ENCODE results near the gene FLT3.
"Not testable (repeated sequence)": the region's sequence is repeated elsewhere in the genome, so short reads cannot be mapped to it uniquely, and the experiment has no call there.

FLT3 gene

DNA sequence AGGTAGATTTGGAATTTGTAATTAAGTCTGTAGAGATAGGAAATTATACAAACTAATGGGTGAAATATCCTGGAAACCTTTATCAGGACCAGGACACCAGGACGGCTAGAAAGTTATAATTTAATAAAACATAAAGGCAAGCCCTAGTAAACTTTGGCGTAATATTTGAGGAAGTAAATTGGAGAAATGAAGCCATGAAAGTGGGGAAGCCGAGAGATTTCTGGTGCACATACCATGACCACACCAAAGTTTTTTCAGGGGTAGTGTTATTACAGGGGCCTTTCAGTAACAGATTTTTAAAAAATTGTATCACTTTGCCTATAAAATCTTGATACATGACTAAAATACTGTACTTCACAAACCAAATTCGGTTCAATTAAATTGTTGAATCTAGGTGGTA is 57.2 kb downstream of the FLT3 start:
- DNase-seq, result no peak

GRCh38 chr13:28041501-28041900 is 58.9 kb downstream of the FLT3 start:
- DNase-seq, result no peak

DNA sequence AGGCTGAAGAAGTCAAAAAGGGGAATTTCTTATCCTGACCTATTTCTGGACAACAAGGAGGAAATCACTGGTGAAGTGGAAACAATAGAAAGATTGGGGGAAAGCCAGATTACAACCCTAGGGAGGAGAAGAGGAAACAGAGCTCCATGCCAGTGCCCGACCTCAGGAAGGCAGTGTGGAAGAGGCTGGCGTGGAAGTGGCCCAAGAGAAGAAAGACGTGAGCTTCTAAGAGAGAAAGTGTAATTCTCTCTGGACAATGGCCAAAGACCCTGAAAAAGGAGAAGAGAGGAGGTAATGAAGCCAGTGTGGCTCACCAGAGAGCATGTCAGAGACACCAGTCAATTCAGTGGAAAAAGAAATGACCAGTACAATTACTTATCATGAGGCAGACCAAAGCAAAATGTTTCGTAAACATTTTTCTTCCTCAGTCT is 59.3 kb downstream of the FLT3 start:
- DNase-seq, result no peak

GRCh38 chr13:28037399-28037798 is 63.0 kb downstream of the FLT3 start:
- DNase-seq, result no peak

DNA sequence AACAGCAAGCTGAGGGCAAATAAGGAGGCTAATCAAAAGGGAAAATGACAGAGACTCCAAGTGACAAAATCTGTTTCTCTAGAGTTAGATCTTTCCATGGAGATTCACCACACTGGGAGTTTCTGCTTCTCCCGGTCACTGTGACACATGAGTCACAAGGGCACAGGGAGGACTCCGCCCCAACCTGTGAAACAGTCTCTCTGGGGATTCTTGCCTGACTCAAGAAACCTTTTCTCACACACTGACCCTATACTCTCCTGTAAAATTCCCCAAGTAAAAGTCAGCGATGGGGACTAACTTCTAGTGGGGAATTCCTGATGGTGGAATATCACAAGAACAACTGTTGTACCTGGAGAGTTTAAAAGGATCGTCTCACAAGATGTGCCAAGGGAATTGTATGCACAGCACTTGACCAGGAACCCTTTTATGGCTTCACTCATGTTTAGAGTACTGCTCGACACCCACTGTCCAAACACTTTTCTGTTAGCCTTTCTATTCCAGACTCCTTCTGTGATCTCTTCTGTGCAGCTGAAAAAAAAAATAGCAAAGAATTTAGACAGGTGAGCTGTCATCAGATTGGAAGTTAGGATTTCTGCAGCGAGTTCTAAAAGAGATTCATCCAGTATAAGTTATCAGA is 65.1 kb downstream of the FLT3 start:
- DNase-seq, result no peak

- no peak for DNase-seq
Observed at GRCh38 chr13:28033894-28034655, 66.3 kb downstream of the FLT3 start.

GRCh38 chr13:28032438-28032837 is 67.9 kb downstream of the FLT3 start:
- DNase-seq, result not testable (repeated sequence)

GRCh38 chr13:28031896-28032288 is 68.5 kb downstream of the FLT3 start:
- DNase-seq, result no peak

DNA sequence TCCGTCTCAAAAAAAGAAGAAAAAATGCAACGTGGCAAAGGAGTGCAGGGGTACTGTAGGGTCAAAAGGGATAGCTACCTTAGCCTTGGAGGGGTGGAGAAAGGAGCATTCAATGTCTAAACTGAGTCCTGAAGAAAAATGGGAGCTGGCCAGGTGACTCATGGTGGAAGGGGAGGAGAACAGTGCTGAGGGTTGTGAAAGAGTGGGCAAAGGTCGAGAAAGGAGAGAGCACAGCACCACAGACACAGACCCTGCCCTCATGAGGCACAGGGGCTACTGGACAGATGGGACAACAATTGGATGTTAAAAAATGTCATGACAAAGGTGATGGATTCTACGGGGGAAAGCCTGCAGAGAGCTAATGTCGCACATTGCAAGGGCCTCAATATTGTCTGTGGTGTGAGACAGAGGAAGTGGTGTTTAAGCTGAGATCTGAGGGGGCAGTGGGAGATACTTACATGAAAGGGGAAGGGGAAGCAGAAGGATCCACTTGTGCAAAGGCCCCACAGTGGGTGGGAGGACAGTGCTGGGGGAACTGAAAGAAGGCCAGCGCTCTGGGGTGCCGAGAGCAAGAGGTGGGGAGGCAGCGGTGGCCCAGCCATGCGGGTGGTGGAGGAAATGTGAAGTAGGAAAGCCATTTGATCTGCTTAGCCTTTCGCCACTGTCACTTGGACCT is 69.0 kb downstream of the FLT3 start:
- no peak for DNase-seq

DNA sequence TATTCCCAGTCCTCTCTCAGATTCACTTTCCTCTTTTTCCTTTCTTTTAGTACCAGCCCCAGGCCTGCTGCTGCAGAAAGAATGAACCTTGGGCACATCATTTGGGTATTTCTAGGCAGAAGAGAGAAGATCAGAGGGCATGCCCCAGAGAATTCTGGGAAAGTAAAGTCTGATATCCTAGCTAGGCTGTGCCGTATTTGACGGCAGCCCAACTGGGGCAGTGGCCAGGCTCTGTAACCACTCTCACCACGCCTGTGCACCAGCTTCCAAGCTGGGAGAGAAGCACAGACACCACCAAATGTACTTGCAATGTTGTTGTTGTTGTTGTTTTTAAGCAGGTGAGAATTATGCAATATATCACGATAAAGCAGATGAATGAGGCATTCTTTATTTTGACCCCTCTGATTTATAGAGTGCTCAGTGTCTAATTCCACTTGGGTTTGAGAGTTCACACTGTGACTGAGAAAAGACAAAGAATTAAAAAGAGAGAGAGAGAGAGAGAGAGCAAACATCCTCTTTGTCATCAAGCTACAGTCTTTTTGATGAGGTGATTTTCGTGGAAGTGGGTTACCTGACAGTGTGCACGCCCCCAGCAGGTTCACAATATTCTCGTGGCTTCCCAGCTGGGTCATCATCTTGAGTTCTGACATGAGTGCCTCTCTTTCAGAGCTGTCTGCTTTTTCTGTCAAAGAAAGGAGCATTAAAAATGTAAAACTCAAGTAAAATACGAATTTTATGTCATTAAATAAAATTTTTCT is 72.6 kb downstream of the FLT3 start:
- no peak for DNase-seq

GRCh38 chr13:28027071-28027470 is 73.3 kb downstream of the FLT3 start:
- no peak for DNase-seq

GRCh38 chr13:28026508-28026907 is 73.9 kb downstream of the FLT3 start:
- DNase-seq, result no peak

DNA sequence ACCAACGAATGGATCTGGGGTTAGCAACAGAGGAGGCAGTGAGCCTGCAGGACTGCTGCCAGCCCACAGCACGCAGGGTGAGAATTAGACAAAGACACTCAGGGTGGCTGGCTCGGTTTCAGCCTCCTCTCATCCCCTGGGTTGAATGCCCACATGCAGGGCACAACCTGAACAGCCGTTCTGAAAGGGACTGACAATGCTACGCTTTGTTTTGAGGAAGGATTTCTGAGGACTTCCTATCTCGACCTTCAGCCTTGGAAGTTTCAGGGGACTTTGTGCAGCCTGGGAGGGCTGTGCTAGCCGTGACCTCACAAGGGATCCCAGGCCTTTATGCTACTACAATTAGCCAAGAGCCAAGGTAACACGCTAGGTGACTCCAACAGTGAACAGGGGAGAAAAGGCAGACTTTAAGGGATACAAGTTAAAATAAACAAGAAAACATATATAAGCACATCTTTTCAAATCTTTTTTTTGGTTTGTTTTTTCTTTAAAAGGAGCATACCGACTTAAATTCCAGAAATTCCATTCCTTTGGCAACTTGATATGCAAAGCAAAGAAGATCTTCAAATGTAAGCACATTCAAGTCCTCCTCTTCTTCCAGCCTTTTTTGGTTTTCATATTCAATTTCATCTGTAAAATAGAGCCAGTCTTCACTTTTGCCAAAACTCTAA is 77.4 kb downstream of the FLT3 start:
- no peak for DNase-seq

DNA sequence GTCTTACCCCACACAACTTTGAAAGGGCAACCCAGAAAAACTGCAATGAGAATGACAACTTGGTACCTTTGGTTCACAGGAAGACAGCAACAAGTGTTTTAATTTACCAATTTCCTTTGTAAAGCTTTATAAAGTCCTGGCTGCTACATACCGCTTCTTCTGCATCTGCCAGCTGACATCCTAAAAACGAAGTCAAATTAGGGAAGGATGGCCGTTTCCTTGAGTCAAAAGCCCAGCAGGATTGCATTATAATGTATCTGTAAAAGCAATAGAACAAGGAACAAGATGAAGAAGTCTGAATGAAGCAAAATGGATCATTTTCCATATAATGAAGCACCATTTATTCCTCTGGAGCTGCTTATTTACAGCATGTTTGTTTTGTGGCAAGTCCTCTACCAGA is 86.1 kb downstream of the FLT3 start:
- DNase-seq, result no peak

DNA sequence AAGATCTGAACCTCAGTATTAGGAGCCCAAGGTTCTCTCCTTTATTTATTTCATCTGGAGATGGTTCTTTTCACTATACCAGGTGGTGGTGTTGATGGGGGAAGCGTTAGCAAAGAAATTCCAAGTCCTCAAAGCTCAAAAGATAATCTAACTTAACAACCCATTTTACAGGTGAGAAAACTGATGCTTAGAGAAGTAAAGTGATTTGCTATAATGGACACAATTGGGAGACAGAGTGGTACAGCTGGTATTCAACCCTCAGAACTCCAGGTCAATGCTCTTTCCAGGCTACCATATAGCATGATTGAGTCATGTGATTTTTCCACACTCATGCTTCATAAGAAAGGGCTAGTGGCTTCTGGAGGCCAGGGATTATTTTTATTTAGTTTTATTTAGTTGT is 86.9 kb downstream of the FLT3 start:
- DNase-seq, result no peak

DNA sequence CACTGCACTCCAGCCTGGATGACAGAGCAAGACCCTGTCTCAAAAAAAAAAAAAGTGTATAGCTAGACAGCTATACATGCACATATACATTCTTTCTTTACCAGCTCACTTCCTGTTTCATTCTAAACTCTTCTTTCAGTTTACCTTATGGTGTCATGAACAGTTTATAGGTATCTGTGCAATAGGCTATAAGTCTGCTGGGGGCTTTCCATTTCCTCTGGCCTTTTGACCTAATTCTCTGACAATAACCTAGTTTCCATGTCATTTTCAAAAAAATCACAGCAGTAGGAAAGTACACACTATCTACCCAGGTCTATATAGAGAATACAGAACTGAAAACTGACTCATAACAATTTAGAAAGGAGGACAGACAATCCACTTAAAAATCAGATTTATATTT is 87.5 kb downstream of the FLT3 start:
- DNase-seq, result no peak

DNA sequence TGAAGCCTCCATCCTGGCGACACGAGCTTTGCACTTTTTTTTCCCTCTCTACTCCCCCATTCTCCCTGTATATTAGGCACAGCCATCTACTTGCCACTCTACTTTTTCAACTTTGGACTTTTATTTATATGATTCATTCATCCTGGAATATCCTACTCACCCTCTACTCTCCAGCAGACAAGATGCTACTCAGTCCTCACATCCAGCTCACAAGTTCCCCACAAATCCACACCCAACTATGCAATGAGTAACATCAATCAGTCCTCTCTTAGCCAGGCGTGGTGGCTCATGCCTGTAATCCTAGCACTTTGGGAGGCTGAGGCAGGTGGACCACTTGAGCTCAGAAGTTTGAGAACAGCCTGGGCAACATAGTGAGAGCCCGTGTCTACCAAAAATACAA is 88.0 kb downstream of the FLT3 start:
- DNase-seq, result no peak

DNA sequence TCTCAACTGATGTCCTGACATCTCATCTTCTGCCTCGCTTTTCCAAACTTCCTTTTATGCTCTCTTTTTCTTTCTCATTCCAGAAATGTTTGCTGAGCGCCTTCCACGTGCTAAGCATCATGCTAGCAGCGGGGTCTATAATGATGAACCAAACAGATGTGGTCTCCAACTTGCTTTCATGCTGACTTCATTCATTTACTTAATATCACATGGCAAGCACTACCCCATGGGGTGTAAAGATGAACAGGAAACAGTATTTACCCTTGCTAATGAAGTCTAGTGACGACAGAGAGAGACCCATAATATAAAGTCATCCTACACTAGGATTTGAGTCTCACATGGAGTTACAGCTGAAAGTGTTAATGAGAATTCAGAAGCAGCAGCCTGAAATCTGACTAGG is 90.3 kb downstream of the FLT3 start:
- no peak for DNase-seq

DNA sequence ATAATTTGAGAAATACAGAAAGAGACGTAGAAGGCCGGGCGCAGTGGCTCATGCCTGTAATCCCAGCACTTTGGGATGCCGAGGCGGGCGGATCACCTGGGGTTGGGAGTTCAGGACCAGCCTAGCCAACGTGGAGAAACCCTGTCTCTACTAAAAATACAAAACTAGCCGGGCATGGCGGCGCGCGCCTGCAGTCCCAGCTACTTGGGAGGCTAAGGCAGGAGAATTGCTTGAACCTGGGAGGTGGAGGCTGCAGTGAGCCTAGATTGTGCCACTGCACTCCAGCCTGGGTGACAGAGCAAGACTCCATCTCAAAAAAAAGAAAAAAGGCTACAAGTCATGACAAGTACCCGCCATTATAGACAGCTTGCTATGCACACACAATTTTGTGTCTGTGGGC is 95.4 kb downstream of the FLT3 start:
- DNase-seq, result not testable (repeated sequence)

GRCh38 chr13:28002886-28003698 is 97.3 kb downstream of the FLT3 start:
- no peak for DNase-seq

DNA sequence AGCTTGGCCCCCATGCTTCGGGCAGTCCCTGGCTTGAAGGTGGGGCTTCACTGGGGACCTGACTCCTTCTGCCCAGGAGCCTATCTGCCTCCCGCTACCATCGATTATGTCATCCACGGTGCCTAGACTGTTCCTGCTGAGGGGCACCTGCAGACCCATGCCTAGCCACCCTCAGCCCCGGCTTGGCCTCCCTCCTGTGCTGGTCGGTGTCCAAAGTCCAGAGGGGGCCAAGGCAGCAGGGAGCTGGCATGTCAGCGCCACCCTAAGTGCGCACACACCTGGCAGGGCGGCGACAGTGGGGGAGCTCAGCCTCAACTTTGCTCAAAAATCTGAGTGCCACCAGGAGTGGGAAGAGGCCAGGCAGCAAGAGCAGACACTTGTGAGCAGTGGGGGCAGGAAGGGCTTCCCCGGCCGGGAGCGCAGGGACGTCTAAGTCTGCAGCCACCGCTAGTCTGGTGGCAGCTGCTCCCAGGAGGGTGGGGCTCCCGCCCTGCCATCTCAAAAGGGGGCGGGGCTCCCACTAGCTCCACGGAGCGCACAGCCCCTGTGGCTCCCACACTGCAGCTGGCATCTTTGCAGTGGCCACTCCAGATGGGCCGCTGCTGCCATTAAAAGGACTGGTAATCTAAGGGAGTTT is 98.4 kb downstream of the FLT3 start:
- no peak for DNase-seq
